GM18505 (cell line): Measurements from ENCODE around the gene POU2AF3.

Experiments used
- ATAC-seq: cut with Tn5 transposase; IDR thresholded peaks from one replicate; pipeline ENCODE4 v1.9.1; 2021; ENCODE audit not compliant: unreplicated experiment
- POLR2A ChIP-seq: IDR thresholded peaks from 4 replicates; pipeline ENCODE4 v1.6.1; 2011; ENCODE audit warnings: borderline replicate concordance; ENCODE audit not compliant: insufficient read depth, insufficient read length; ENCODE audit errors: extremely low read depth

The POU2AF3 gene

GRCh38 chr11:111329306-111330204 is 31.2 kb downstream of the POU2AF3 start:
- no peak for TF ChIP-seq POLR2A
- no peak for ATAC-seq

- no peak for TF ChIP-seq POLR2A
- ATAC-seq, result no peak
Measured at GRCh38 chr11:111330234-111330893, 32.0 kb downstream of the POU2AF3 start.

GRCh38 chr11:111331711-111332479 is 33.5 kb downstream of the POU2AF3 start:
- no peak for ATAC-seq
- no peak for TF ChIP-seq POLR2A

- no peak for ATAC-seq
Measured at GRCh38 chr11:111334532-111335502, 36.5 kb downstream of the POU2AF3 start.

GRCh38 chr11:111335549-111335948 is 37.2 kb downstream of the POU2AF3 start:
- no peak for TF ChIP-seq POLR2A
- no peak for ATAC-seq

More at GRCh38 chr11:111334532-111335502, 36.5 kb downstream of the POU2AF3 start:
- no peak for TF ChIP-seq POLR2A

GRCh38 chr11:111336062-111336461 is 37.7 kb downstream of the POU2AF3 start:
- ATAC-seq, result no peak
- TF ChIP-seq POLR2A, result no peak

- ATAC-seq, result no peak
- TF ChIP-seq POLR2A, result no peak
Measured at GRCh38 chr11:111336582-111337256, 38.4 kb downstream of the POU2AF3 start.

- no peak for TF ChIP-seq POLR2A
- no peak for ATAC-seq
Measured at GRCh38 chr11:111339758-111340388, 41.5 kb downstream of the POU2AF3 start.

- TF ChIP-seq POLR2A, result no peak
- ATAC-seq, result no peak
Measured at GRCh38 chr11:111342329-111342728, 44.0 kb downstream of the POU2AF3 start.

GRCh38 chr11:111344032-111344431 is 45.7 kb downstream of the POU2AF3 start:
- no peak for ATAC-seq
- peak; percentile 14 for TF ChIP-seq POLR2A

GRCh38 chr11:111347002-111347722 is 48.8 kb downstream of the POU2AF3 start:
- ATAC-seq, result no peak

GRCh38 chr11:111347723-111348115 is 49.4 kb downstream of the POU2AF3 start:
- TF ChIP-seq POLR2A, result no peak
- no peak for ATAC-seq

More at GRCh38 chr11:111347002-111347722, 48.8 kb downstream of the POU2AF3 start:
- peak; percentile 37 for TF ChIP-seq POLR2A
